WI38 (cell line): ENCODE results near the gene TTC16.
"Not testable (repeated sequence)": the region's sequence is repeated elsewhere in the genome, so short reads cannot be mapped to it uniquely, and the experiment has no call there.

ENCODE experiments used
- H3K4me3 ChIP-seq: 2 replicates; pipeline ENCODE4 v1.5.1; 2011; ENCODE audit warnings: low read depth, mild to moderate bottlenecking, control low read depth, low read length
- CTCF ChIP-seq: IDR thresholded peaks from 2 replicates; pipeline ENCODE4 v1.5.1; 2012; ENCODE audit warnings: low read depth, mild to moderate bottlenecking, control low read depth, low read length

The TTC16 gene

GRCh38 chr9:127776195-127776923, 60.5 kb downstream of the TTC16 start:
- H3K4me3 ChIP-seq: no peak overlapping the region
- no peak for TF ChIP-seq CTCF

GRCh38 chr9:127776924-127777289, 61.0 kb downstream of the TTC16 start:
- H3K4me3 ChIP-seq: no peak overlapping the region
- no peak for TF ChIP-seq CTCF

GRCh38 chr9:127777368-127777980, 61.6 kb downstream of the TTC16 start:
- no peak overlapping the region for H3K4me3 ChIP-seq
- no peak for TF ChIP-seq CTCF

GRCh38 chr9:127778280-127779135, 62.6 kb downstream of the TTC16 start, which contains the start of gene SH2D3C:
SH2D3C (minus strand) TSS chr9:127778666; CDS start chr9:127778627, 39 bp downstream.
- H3K4me3 ChIP-seq: no peak within 1 kb of the TSS

GRCh38 chr9:127779136-127779981, 63.5 kb downstream of the TTC16 start:
- H3K4me3 ChIP-seq: no peak overlapping the region
- no peak for TF ChIP-seq CTCF

More at GRCh38 chr9:127778280-127779135, 62.6 kb downstream of the TTC16 start, which contains the start of gene SH2D3C:
- no peak for TF ChIP-seq CTCF

GRCh38 chr9:127780126-127780885, 64.4 kb downstream of the TTC16 start:
- H3K4me3 ChIP-seq: no peak overlapping the region
- no peak for TF ChIP-seq CTCF

GRCh38 chr9:127780909-127781308, 65.0 kb downstream of the TTC16 start:
- not testable (repeated sequence) for H3K4me3 ChIP-seq
